HG03342 (cell line): Measurements from ENCODE around the gene TNN.
A peak's percentile ranks its signal among the peaks of the same experiment; 100 is the strongest.

Source experiments
- ATAC-seq: cut with Tn5 transposase; IDR thresholded peaks from one replicate; pipeline ENCODE4 v1.9.1; 2021; ENCODE audit warnings: mild to moderate bottlenecking, moderate library complexity; ENCODE audit not compliant: unreplicated experiment

The TNN gene

DNA sequence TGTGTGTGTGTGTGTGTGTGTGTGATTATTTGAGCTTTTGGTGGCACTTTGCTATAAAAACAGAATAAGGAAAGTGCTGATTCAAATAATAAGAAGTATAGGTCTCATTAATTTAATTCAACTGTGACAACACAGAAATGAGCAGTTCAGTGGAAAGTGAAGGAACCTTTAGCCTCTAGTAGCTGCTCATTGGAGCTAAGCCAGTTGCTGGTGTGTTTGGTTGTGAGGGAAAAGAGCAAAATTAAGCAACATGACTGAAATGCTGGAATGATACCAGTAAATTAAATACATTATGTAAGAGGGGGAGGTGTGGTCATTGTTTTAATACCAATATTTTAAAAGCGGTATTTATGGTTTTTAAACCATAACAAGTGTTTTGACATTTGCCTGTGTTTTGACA lies 69.7 kb downstream of the TNN start:
- ATAC-seq = no peak

DNA sequence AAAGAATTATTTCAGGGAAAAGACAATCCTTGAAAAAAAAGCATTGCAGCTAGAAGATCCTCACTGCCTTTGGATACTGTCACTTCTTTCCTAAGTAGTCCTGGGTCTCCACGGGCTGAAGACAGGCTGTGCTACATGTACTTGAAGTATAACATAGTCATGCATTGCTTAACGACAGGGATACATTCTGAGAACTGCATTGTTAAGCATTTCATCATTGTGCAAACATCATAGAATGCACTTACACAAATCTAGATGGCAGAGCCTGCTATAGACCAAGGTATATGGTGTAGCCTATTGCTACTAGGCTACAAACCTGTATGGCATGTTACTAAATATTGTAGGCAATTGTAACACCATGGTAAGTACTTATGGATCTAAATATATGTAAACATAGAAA lies 70.9 kb downstream of the TNN start:
- no peak for ATAC-seq

- ATAC-seq = no peak
Measured at GRCh38 chr1:175145899-175146528, 78.4 kb downstream of the TNN start.

DNA sequence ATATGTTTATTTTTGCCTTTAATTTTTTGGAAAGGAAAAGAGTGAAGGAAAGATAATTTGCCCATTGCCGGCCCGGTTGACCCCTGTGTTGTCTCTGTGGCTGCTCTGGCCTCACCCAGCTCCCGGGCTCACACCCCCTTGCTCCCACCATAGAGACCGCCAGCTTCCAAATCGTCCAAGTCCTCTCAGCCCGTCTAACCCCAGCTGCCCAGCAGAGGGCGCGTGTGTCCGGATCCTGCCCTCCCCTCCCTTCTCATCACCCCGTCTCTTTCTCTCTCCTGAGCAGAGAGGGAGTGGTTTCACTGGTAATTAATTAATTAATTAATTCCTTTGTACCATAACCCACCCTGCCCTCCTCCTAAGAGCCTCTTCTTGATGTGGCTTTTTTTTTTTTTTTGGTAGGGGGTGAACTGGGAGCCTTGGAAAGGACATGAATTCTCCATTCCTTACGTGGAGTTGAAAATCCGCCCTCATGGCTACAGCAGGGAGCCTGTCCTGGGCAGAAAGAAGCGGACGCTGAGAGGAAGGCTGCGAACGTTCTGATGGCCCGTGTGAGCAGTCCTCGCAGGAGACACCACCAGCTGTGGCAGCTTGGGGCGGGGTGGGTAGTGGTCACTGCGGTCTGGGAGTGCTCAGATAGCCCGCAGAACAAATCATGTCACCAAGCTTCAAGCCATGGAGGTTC lies 79.0 kb downstream of the TNN start:
- peak; percentile 30 for ATAC-seq

GRCh38 chr1:175147569-175147968 lies 79.9 kb downstream of the TNN start:
- ATAC-seq = no peak

DNA sequence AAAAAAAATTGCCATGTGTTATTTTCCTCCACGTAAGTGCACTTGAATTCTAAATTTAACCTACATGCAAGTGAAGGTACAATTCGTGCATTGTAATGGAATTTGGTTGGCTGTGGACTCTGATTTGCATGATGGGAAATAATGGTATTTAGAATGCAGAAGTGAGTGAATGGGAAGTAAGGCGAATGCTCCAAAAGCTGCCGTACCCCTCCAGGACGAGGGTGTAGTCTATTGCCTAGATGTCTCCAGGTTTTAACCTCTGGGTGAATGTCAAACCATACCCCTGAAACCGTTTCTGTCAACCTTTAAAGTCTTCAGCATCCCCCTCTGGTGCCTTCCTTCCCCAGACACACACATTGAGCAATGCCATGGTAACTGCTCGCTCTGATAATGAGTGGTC lies 80.4 kb downstream of the TNN start:
- no peak for ATAC-seq

- ATAC-seq = no peak
Measured at GRCh38 chr1:175150596-175151319, 83.1 kb downstream of the TNN start.

DNA sequence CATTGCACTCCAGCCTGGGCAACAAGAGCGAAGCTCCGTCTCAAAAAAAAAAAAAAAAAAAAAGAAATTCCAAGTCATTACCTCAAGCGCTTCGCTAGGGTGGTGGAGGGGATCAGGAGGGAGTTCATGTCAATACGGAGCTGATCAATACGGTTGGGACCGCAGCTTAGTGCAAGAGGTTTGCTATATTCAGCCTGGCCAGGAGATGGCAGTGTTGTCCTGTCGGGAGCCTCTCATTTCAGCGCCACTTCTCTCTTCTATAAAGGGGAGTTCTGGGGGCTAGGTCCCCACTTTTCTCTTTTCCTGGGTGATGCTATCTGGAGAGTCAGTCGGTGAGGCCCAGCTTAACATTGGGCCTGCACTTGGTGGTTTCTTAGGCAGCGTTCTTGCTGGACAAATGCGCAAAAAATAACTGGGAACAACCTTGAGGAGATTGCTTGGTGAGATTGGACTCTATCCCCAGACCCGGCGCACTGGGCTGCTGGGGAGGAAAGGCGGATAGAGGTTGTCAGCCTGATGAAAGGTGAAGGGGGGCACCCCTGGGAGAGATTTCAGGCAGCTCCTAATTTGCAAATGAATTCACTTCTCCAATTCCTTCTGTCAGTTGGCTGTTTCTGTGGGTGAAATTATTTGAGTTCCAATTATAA lies 84.5 kb downstream of the TNN start:
- ATAC-seq = no peak

- peak; percentile 48 for ATAC-seq
Measured at GRCh38 chr1:175154629-175155472, 87.2 kb downstream of the TNN start.

- no peak for ATAC-seq
Measured at GRCh38 chr1:175155473-175155856, 87.8 kb downstream of the TNN start.

DNA sequence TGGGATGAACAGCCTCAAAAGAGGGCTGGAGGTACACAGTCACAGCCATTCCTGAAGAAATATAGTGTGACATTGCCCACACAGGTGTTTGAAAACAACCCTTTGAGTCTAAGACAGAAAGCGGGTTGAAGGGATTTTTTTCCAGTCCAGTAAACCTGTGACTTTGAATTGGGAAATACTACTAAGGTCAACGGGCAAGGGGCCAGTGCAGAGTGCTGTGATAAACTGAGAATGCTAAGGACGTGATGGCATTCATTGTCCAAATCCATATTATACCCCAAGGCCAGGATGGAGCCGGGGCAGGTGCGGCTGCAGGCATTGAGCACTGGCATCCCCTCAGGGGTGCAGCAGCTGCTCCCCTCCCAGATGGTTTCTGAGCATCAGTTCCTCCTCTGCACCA lies 88.3 kb downstream of the TNN start:
- no peak for ATAC-seq

GRCh38 chr1:175157200-175157599 lies 89.6 kb downstream of the TNN start:
- no peak for ATAC-seq

- no peak for ATAC-seq
Measured at GRCh38 chr1:175158170-175158591, 90.5 kb downstream of the TNN start.

GRCh38 chr1:175162955-175163354 lies 95.3 kb downstream of the TNN start:
- ATAC-seq = no peak

GRCh38 chr1:175163702-175164101 lies 96.1 kb downstream of the TNN start:
- no peak for ATAC-seq

DNA sequence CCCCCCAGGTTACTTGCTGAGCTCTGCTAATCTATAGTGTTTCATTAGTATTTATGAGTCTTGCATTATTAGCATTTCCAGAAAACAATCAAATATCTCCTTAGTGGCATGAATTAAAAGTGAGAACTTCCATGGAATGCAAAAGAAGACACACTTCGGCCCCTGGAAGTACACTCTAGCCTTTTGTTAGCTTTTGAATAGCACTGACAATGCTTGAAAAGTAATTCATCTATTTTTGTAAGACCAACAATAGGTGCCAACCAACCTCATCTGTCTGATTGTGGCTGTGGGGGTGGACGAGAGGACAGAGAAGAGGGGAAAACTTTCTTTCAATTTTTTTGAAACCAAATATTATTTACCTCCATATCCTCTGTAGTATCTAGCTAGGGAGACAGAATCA lies 97.1 kb downstream of the TNN start:
- ATAC-seq = no peak

GRCh38 chr1:175166746-175167145 lies 99.1 kb downstream of the TNN start:
- ATAC-seq = no peak

- ATAC-seq = no peak
Measured at GRCh38 chr1:175167861-175168260, 100.2 kb downstream of the TNN start.

- no peak for ATAC-seq
Measured at GRCh38 chr1:175168782-175169181, 101.1 kb downstream of the TNN start.

DNA sequence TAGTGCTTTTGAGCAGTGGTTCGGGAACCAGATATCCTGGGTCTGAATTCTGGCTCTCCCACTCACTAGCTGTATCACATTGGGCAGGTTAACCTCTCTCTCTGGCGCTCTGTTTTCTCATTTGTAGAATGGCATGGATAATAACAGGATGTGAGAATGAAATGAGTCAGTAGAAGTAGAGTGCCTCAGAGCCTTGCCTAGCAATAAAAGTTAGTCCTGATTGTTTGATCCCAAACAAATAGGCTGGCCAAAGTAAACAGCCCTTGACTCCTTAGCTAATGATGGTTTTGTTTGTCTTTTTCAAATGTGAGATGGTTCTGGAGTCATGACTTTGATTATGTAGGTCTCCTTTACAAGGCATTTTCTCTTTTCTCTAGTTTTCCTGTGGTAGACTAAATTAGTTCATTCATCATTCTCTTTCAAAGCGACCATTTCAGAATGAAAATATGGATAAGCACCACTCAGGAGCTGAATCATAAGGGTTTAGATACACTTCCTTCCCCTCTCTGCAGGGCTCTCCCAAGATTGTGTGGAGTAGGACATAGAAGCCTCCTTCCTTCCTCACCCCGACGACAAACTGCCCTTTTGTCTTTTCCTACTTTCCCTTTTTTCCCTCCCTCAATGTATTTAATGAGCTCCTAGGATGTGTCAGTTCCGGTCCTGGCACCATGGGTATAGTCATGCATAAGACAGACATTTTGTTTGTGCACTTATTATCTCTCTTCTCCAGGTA lies 101.8 kb downstream of the TNN start:
- no peak for ATAC-seq
